B cell (primary cell): Measurements from ENCODE around the gene PPP2R5E.

Source experiments
- CTCF ChIP-seq: fragments of 200-600 bp; IDR thresholded peaks from one replicate; pipeline ENCODE4 v1.8.0; 2022; ENCODE audit warnings: antibody characterized with exemption, mild to moderate bottlenecking
- EZH2 ChIP-seq: IDR thresholded peaks from 2 replicates; pipeline ENCODE4 v1.6.1; 2012; ENCODE audit warnings: borderline replicate concordance, low read depth, mild to moderate bottlenecking, moderate library complexity, low read length; ENCODE audit not compliant: insufficient read depth, poor library complexity, severe bottlenecking

DNA sequence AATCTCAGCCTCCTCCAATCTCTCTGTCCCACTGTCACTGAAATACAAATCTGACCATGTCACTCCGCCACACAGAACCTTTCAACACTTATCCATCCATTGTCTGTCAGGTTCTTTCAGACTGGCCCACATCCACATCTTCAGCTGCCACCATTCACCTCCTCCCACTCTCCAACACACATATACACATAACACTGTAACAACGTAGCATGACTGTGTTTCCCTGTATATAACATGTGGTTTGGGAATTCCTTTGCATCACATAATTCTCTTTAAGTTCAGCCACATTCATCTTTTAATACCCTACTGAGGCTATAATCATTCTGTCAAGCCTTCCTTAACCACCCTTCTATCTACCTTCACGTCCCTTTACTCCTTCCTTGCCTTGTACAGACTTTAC lies 99.2 kb downstream of the PPP2R5E start:
- TF ChIP-seq CTCF (no peak), EZH2 (no peak)
